HL-60 (cell line): Measurements from ENCODE around the gene DYSF.

Experiments used
- GABPA ChIP-seq: IDR thresholded peaks from 2 replicates; pipeline ENCODE4 v1.6.1; 2012; ENCODE audit warnings: low read depth
- POLR2AphosphoS5 ChIP-seq: IDR thresholded peaks from 2 replicates; pipeline ENCODE4 v1.6.1; 2012; ENCODE audit warnings: low read depth
- TF ChIP-seq, protein P1 (sequence below): IDR thresholded peaks from one replicate; pipeline ENCODE4 v1.5.1; 2011; ENCODE audit warnings: low read length, control low read depth, inconsistent platforms; ENCODE audit not compliant: insufficient read depth
- TF ChIP-seq, protein P2 (sequence below): IDR thresholded peaks from 2 replicates; pipeline ENCODE4 v1.6.1; 2012; ENCODE audit warnings: low read depth; ENCODE audit not compliant: insufficient replicate concordance

DNA sequence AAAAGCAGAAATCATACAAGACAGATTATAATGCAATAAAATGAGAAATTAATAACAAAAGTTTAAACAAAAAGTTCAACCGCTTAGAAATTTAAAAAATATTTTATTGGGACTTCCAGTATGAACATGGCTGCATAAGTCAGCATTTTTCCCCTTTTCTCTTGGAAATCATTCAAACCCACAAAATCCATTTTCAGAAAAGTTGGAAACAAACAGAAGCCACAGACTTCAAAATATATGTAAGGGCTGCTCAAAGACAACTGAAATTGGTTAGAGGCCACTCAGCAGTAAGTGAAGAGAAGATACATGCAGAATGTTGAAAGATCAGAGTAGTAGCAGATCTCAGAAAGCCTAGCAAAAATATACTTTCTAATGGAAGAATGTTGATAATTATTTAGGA is 194.0 kb downstream of the DYSF start:
- TF ChIP-seq, protein P1, sequence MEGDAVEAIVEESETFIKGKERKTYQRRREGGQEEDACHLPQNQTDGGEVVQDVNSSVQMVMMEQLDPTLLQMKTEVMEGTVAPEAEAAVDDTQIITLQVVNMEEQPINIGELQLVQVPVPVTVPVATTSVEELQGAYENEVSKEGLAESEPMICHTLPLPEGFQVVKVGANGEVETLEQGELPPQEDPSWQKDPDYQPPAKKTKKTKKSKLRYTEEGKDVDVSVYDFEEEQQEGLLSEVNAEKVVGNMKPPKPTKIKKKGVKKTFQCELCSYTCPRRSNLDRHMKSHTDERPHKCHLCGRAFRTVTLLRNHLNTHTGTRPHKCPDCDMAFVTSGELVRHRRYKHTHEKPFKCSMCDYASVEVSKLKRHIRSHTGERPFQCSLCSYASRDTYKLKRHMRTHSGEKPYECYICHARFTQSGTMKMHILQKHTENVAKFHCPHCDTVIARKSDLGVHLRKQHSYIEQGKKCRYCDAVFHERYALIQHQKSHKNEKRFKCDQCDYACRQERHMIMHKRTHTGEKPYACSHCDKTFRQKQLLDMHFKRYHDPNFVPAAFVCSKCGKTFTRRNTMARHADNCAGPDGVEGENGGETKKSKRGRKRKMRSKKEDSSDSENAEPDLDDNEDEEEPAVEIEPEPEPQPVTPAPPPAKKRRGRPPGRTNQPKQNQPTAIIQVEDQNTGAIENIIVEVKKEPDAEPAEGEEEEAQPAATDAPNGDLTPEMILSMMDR, result no peak
- TF ChIP-seq, protein P2, sequence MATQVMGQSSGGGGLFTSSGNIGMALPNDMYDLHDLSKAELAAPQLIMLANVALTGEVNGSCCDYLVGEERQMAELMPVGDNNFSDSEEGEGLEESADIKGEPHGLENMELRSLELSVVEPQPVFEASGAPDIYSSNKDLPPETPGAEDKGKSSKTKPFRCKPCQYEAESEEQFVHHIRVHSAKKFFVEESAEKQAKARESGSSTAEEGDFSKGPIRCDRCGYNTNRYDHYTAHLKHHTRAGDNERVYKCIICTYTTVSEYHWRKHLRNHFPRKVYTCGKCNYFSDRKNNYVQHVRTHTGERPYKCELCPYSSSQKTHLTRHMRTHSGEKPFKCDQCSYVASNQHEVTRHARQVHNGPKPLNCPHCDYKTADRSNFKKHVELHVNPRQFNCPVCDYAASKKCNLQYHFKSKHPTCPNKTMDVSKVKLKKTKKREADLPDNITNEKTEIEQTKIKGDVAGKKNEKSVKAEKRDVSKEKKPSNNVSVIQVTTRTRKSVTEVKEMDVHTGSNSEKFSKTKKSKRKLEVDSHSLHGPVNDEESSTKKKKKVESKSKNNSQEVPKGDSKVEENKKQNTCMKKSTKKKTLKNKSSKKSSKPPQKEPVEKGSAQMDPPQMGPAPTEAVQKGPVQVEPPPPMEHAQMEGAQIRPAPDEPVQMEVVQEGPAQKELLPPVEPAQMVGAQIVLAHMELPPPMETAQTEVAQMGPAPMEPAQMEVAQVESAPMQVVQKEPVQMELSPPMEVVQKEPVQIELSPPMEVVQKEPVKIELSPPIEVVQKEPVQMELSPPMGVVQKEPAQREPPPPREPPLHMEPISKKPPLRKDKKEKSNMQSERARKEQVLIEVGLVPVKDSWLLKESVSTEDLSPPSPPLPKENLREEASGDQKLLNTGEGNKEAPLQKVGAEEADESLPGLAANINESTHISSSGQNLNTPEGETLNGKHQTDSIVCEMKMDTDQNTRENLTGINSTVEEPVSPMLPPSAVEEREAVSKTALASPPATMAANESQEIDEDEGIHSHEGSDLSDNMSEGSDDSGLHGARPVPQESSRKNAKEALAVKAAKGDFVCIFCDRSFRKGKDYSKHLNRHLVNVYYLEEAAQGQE, result no peak
- TF ChIP-seq POLR2AphosphoS5, result no peak
- TF ChIP-seq GABPA, result no peak
